AG04450 (cell line): Measurements from ENCODE around the gene UBTF. TPM values are rescaled to one million over a fixed set of nuclear protein-coding genes. Genes with fewer than 3 reads are reported as not detected.

Source experiments
- CTCF ChIA-PET: fragments of 300-600, 350-600 bp; formaldehyde crosslinking; extraction: SDS; loops from one replicate; lab custom pipeline; 2022; ENCODE audit warnings: antibody characterized with exemption, inconsistent platforms; lab: Charles Lee
- POLR2A ChIA-PET: fragments of 350-600 bp; formaldehyde crosslinking; extraction: SDS; loops from one replicate; lab custom pipeline; 2021; ENCODE audit warnings: antibody characterized with exemption, inconsistent platforms; lab: Yijun Ruan, JAX
- DNase-seq: peaks from one replicate; pipeline ENCODE4 v3.0.0-alpha.2; 2011; ENCODE audit warnings: low read depth, low spot score
- H3K27ac ChIP-seq: one replicate; pipeline ENCODE4 v1.5.1; 2012; ENCODE audit warnings: low read depth, low read length, control low read depth
- H3K27me3 ChIP-seq: one replicate; pipeline ENCODE4 v1.6.0; 2012; ENCODE audit warnings: low read length; ENCODE audit not compliant: control insufficient read depth, insufficient read depth
- H3K4me3 ChIP-seq: 2 replicates; pipeline ENCODE4 v1.5.1; 2011; ENCODE audit warnings: mild to moderate bottlenecking, low read depth, low read length, control low read depth
- H3K9me3 ChIP-seq: 2 replicates; pipeline ENCODE4 v1.5.1; 2012; ENCODE audit warnings: low read length; ENCODE audit not compliant: control insufficient read depth, insufficient read depth
- CTCF ChIP-seq: IDR thresholded peaks from 2 replicates; pipeline ENCODE4 v1.5.1; 2011; ENCODE audit warnings: low read depth, low read length, control low read depth, inconsistent platforms
- polyA plus RNA-seq: library from polyadenylated mRNA; depleted of rRNA; stranded (reverse); fragments of >200 nt; gene quantifications from 2 replicates; pipeline ENCODE4 v1.2.3, GENCODE V29; 2011

Gene UBTF
- polyA plus RNA-seq, 1 experiment = 26.6 TPM

GRCh38 chr17:44191369-44191768, 28.1 kb downstream of the UBTF start:
- no peak for DNase-seq
- H3K4me3 ChIP-seq = no peak overlapping the region
- ChIA-PET POLR2A (interaction anchor here (0.6 to 2.7 kb wide), 3 partner anchors 7 to 29 kb away, joined by 3 to 18 read pairs (median 4); partner anchors contain the start of gene ATXN7L3), CTCF (no interaction called here)
- H3K27ac ChIP-seq = no peak overlapping the region
- H3K9me3 ChIP-seq = no peaks in the 10 kb centered on the region; the same call in 1 of the 2 replicates
- TF ChIP-seq CTCF = no peak
- no peaks in the 10 kb centered on the region for H3K27me3 ChIP-seq

GRCh38 chr17:44190481-44190880, 29.0 kb downstream of the UBTF start:
- Histone ChIP-seq H3K27me3 (no peaks in the 10 kb centered on the region), H3K27ac (no peak overlapping the region), H3K9me3 (no peaks in the 10 kb centered on the region; the same call in 1 of the 2 replicates), H3K4me3 (no peak overlapping the region)
- no peak for TF ChIP-seq CTCF
- DNase-seq = no peak
- ChIA-PET CTCF (no interaction called here), POLR2A (interaction anchor here (0.6 to 2.7 kb wide), 2 partner anchors 8 to 456 kb away, joined by 5 to 18 read pairs; partner anchors contain the start of gene ATXN7L3)

GRCh38 chr17:44188576-44189403, 30.7 kb downstream of the UBTF start:
- no peak for DNase-seq
- Histone ChIP-seq H3K9me3 (no peaks in the 10 kb centered on the region; the same call in 1 of the 2 replicates), H3K27me3 (no peaks in the 10 kb centered on the region), H3K4me3 (no peak overlapping the region), H3K27ac (no peak overlapping the region)
- no peak for TF ChIP-seq CTCF
- ChIA-PET POLR2A (interaction anchor here (2.7 kb wide), 1 partner anchor 10 kb away, joined by 18 read pairs; the partner anchor contains the start of gene ATXN7L3), CTCF (interaction anchor here (0.6 kb wide), 1 partner anchor 15 kb away, joined by 3 read pairs; no protein-coding TSS in a partner anchor)

- TF ChIP-seq CTCF = no peak
- H3K27ac ChIP-seq = peak overlapping the region; percentile 97
- H3K9me3 ChIP-seq = no peaks in the 10 kb centered on the region; the same call in 1 of the 2 replicates
- ChIA-PET POLR2A (interaction anchor here (0.6 to 1.9 kb wide), 12 partner anchors 11 to 1767 kb away, joined by 3 to 14 read pairs (median 4); partner anchors contain the start of genes HDAC5 and LSM12), CTCF (interaction anchor here (0.6 to 2.8 kb wide), 5 partner anchors 18 to 243 kb away, joined by 3 to 13 read pairs (median 6); partner anchors contain the start of gene FAM171A2)
- no peaks in the 10 kb centered on the region for H3K27me3 ChIP-seq
- DNase-seq = no peak
- peak overlapping the region; percentile 97 for H3K4me3 ChIP-seq
Measured at GRCh38 chr17:44187131-44187899, 32.2 kb downstream of the UBTF start.
